Activated CD4-positive, alpha-beta T cell treated with anti-CD3 and anti-CD28 coated beads for 48 hours (primary cell): ENCODE results near the gene CPNE4.
A peak's percentile ranks its signal among the peaks of the same experiment; 100 is the strongest.

Experiments
- DNase-seq: peaks from one replicate; pipeline ENCODE4 v3.0.0-alpha.2; 2020

CPNE4 gene

DNA sequence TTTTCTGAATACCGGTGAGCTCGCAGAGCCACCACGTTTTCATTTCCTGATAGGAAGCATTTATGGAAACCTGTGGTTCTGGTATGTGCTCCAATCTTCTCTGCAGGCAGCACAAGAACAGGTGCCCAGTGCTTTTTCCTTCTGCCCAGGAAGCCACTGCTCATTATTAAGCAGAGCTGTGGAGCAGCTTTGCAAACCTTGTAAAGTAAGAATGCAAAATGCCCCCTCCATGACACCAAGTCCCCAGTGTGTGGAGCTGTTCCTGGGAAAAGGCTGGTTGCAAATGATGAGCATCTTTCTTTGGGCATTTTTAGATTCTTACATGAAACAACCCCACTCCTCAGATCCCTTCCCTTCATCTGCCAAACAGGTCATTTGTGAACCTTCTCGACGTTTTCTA is 466.4 kb downstream of the CPNE4 start:
- DNase-seq, result no peak

- DNase-seq, result no peak
Measured at GRCh38 chr3:131564812-131565211, 470.0 kb downstream of the CPNE4 start.

DNA sequence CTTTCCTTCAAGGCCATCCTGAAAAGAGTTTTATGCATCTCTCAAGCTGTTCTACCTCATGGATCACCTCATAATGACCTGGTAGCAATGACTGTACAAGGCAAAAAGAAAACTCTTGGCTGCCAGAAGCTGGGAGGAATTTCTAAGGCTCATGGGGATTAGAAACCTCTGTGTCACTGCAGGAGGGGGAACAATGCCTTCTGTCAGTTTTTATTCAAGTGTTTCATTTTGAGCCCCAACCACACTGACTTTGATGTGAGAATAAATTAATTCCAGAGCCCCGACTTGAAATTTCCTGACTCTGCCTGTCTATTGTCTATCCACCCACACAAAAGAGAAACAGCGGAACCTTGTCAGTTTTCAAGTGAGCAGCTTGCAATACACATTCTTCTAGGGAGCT is 473.3 kb downstream of the CPNE4 start:
- no peak for DNase-seq

GRCh38 chr3:131560795-131561194 is 474.0 kb downstream of the CPNE4 start:
- no peak for DNase-seq

GRCh38 chr3:131555456-131555855 is 479.4 kb downstream of the CPNE4 start:
- DNase-seq, result no peak

DNA sequence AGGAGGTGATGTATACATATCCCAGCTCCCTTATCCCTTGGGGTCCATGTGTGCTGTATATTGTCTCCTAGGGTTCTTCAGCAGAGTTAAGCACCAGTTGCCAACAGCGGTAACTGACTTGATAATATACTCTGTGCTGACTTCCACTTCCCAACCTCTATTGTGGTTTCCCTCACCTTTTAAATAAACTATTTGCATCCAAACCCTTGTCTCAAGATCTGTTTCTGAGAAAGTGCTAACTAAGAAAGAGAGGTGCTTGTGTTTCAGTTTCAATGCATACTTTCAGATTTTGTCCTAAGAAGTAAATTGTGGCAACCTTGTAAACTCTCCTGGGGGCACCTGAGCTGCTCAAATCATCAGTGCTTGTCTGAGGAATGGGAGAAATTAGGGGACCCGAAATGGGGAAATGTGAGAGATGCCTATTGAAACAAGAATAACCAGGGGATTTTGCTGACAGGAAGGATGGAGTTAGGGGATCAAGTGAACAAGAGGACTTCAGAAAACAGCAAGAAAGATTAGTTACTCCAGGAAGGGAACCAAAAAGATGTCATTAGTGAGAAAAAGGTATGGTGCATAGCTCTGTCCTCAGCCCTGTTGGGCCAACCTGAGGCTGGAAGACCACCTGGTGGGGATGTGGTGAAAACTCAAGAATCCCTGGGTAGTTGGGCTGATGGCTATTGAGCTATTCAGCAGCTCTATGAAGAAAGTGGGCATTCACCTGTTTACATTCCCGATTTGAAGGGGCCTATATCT is 481.1 kb downstream of the CPNE4 start:
- DNase-seq, result no peak

GRCh38 chr3:131551761-131552160 is 483.1 kb downstream of the CPNE4 start:
- DNase-seq, result no peak

GRCh38 chr3:131550562-131551465 is 484.0 kb downstream of the CPNE4 start:
- DNase-seq, result no peak

DNA sequence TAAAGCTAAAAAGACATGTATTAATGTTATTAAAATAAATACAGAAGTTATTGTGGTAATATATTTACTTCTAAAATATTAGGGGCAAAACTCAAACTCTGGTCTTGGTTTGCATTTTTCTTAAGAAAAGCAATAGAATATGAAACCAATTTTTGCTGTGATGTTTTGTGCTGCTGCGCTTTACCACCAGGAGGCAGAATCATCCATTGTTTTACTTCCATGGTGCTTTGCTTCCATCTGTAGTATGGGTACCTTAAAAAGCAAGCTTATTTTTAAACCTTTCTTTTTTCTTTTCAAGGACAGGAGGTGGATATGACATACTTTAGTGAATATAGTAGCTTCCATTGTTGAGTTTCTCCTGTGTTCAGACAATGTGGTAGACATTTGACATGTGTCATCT is 485.5 kb downstream of the CPNE4 start:
- DNase-seq, result peak; percentile 20

GRCh38 chr3:131547585-131547984 is 487.2 kb downstream of the CPNE4 start:
- DNase-seq, result no peak

DNA sequence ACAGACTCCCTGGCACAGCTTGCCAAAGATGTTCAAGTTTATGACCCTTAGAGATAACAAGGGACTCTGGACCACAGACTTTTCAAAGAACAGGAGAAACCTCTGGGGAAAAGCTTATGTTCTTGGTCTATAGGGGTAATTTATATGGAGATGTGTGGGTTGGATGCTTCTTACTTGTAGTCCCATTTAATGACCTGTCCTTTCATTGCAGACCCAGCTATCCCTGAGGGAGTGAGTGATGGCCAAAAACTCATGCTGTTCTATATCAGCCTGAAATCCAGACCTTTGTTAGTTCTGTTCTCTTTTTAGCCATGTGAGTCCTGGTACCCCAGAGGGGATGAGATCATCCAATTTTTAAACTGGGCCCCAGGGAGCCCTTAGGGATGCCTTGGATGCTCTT is 488.4 kb downstream of the CPNE4 start:
- DNase-seq, result no peak

DNA sequence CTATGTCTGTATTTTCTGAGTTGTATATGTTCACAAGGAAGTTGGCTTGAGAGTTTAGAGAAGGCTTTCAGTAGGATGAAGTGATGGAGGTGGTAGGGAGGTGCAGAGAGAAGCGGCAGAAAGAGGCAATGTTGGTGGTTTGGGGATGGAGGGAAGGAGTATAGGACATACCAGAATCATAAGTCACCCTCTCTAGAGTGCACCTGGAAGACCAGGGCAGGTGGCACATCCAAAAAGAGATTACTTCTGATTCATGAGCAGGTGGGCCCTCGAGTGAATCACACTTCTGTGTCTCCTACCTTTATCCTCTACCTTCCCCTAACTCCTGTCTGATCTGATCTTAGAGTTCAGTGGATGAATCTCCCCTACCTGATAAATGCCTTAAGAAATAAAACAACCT is 490.3 kb downstream of the CPNE4 start:
- DNase-seq, result no peak

DNA sequence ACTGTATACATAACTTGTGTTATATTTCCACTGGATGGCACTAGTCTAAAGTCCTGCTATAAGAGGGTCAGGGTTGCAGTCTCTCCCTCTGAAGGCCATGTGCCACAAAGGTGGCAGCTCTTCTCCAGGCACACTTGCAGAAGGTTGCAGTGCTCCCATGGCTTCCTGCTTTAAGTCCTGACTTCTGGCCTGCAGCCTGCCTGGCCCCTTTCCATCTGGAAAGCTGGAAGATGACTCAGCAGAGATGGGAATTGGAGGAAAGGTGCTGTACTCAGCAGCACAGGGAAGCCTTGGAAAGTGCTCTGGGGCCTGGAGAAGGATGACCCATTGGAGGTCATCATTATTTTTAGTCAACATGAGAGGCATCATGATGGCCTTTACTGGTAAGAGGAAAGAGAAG is 491.1 kb downstream of the CPNE4 start:
- no peak for DNase-seq

DNA sequence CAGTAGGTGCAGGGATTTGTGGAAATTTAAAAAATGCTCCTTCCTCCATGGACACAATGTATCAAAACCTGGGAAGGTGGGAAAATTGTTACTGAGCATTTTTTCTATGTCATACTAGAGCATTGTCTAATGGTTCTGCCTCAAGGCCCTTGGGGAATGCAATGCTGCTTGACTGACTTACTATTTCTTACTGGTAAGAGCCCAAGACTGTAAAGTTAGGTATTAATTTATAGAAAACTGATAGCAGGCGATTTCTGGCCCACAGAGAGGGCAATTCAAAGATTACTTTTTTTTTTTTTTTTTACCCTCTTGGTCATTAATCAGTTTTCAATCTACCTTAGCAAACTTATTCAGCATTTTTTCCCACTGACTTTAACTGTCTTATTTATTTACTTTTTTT is 493.5 kb downstream of the CPNE4 start:
- DNase-seq, result no peak

DNA sequence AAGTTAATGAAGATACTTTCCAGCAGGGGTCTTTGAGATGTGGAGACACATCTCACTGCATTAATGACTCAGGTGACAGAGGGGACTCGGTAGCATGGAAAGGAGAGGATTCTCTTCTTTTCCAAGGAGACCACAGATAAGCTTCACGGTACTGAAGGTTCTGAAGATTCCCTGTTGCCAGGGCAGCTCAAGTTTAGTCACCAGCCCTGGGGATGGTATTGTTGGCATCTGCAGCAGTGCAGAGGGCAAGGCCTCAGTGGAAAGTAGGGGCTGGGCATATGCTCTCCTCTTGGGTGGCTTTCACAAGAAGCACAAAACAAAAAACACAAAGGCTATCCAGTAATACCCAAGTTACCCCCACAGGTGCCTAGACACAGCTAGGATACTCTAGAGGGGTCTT is 494.0 kb downstream of the CPNE4 start:
- DNase-seq, result no peak

DNA sequence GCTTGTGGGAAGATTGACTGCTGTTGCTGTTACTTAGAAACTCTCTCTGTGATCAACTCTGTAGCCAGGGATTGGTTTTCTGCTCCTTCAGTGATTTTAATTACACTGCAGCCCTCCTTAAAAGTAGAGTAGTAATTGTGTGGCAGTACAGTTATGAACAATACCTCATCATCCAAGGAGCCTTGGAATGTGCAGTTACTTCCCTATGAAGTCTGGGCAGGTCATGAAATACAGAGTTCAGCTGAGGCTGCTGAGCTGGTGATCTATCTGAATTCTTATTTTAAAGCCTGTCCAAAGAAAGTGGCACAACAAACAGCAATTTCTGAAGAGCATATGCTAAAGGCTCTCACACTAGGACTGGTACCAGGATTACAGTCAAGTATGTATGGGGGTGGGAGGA is 494.7 kb downstream of the CPNE4 start:
- no peak for DNase-seq

DNA sequence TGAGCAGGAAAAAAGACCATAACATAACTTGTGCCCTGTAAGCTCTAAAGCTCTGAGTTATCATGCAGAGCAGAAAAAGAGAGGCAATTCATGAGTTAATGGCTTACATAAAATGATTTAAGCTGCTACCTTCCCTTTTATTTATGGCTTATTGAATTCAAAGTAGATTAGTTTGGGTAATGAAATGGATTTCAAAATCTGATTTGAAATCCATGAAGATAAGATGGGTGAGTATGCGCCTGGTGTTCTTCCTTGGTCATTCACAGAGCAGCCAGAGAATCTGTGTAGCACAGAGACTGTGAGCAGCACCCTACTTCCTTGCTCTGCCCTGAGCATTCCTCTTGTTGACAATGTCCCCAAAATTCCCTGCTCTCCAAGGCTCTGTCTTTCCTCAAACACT is 495.8 kb downstream of the CPNE4 start:
- DNase-seq, result no peak

DNA sequence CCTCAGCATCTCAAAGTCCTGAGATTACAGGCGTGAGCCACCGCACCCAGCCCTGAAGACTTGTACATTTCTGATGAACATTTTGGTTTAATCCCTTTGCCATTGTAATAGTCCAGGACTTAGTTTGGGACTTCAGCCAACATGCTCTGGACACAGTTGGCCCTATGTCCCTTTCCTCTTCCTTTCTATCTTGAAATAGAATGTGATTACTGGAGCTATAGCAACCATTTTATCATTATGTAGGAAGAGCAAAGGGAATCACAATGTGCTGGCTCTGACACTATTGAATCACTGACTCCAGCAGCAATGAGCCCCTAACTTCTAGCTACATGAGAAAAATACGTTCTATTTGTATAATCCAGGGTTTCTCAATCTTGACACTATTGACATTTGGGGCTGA is 497.3 kb downstream of the CPNE4 start:
- DNase-seq, result no peak

DNA sequence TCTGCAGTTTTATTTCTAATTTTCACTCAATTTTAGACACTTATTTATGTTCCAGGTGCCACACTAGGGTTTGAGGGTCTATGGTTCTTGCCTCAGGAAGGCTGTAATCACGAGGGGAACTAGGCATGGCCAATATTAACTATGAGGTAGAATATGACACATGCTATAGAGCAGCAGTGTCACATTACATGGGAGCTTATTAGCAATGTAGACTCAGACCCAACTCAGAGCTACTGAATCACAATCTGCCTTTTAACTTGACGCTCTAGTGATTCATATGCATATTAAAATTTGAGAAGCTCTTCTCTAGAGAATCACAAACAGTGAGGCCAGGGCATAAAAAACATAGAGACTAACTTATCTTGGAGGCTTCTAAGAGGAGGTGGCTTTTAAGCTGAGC is 499.2 kb downstream of the CPNE4 start:
- DNase-seq, result no peak

DNA sequence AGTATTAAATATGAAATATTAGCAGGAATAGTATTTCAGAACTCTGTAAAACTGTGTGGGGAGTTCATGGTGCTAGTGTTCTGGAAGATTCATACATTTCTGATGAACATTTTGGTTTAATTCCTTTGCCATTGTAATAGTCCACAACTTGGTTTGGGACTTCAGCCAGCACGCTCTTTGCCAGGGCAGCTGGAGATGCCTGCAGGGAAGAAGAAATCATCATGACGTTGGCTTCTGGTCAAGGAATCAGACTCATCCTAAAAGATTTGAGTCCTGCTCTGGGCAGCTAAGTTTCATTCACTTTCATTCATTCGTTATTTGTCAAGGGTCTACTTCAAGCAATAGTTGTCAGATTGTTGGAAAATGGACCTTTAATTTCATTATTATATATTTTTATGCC is 499.7 kb downstream of the CPNE4 start:
- no peak for DNase-seq

DNA sequence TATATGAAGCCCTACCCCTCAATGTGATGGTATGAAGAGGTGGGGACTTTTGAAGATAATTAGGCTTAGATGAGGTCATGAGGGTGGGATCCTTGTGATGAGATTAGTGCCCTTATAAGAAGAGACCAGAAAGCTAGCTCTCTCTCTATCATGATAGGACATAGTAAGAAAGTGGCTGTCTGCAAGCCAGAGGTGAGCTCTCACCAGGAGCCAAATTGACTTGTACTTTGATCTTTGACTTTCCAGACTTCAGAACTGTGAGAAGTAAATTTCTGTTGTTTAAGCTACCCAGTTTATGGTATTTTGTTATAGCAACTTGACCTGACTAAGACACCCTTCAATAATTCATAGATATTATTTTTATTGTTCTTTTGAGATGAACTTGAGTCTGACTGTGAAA is 502.2 kb downstream of the CPNE4 start:
- no peak for DNase-seq

GRCh38 chr3:131530843-131531242 is 504.0 kb downstream of the CPNE4 start:
- no peak for DNase-seq

DNA sequence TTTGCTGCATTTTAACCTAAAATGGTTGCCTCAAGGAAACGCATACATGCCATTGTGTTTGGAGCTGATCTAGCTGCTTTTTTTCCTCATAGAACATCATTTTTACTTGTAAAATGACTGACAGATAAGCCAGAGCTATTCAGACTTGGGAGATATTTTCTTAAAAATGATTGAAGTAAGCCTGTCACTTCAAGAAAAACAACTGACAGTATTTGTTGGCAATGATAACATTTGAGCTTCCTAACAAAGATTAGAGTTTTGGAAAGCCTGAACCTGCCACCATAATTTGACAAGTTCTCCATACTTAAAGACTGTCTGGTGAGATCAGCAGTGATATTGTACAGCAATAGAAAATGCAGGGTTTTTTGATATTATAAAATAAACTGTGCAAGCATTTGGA is 504.4 kb downstream of the CPNE4 start:
- no peak for DNase-seq

GRCh38 chr3:131526801-131527347 is 507.9 kb downstream of the CPNE4 start:
- DNase-seq, result peak; percentile 45
